Upper lobe of left lung (tissue), 6 donors: Measurements from ENCODE around the gene TAPBPL. TPM values are rescaled to one million over a fixed set of nuclear protein-coding genes. Genes with fewer than 3 reads are reported as not detected.
A peak's percentile ranks its signal among the peaks of the same experiment; 100 is the strongest.

Experiments
- ATAC-seq, 2 donors: fragments of 200-7000 bp; cut with Tn5 transposase; one replicate each; pipeline ENCODE4 v1.9.1; 2022; ENCODE audit warnings: mild to moderate bottlenecking in 2 of 2, moderate library complexity in 2 of 2; ENCODE audit not compliant: low FRiP score in 2 of 2
- DNase-seq, 2 donors: peaks; one replicate each; pipeline ENCODE4 v3.0.0-alpha.2; 2019 to 2020
- H3K27ac ChIP-seq, 4 donors: fragments of 200-600 bp; sonication (generic); one replicate each; pipeline ENCODE4 v1.5.1; 2016 to 2019
- H3K27me3 ChIP-seq, 4 donors: fragments of 200-600 bp; sonication (generic); one replicate each; pipeline ENCODE4 v1.5.1; 2017 to 2019
- H3K36me3 ChIP-seq, 4 donors: fragments of 200-600 bp; sonication (generic); one replicate each; pipeline ENCODE4 v1.5.1; 2016 to 2019
- H3K4me1 ChIP-seq, 4 donors: fragments of 200-600 bp; sonication (generic); one replicate each; pipeline ENCODE4 v1.5.1; 2018 to 2019
- H3K4me3 ChIP-seq, 4 donors: fragments of 200-600 bp; sonication (generic); one replicate each; pipeline ENCODE4 v1.5.1; 2017 to 2019; ENCODE audit warnings: mild to moderate bottlenecking in 2 of 4, moderate library complexity in 1 of 4
- H3K9me3 ChIP-seq, 4 donors: fragments of 200-600 bp; sonication (generic); one replicate each; pipeline ENCODE4 v1.5.1; 2018 to 2019
- CTCF ChIP-seq, 6 experiments: fragments of 450-650 bp in 4 of 6; fragments of 200-600 bp in 2 of 6; sonication (generic) in 2 of 6; IDR thresholded peaks; one replicate each; pipeline ENCODE4 v1.5.1; 2016 to 2019; ENCODE audit warnings: antibody characterized with exemption in 6 of 6
- EP300 ChIP-seq, 4 donors: sonication (generic); formaldehyde crosslinking; IDR thresholded peaks; one replicate each; pipeline ENCODE4 v1.5.1; 2017; ENCODE audit warnings: antibody characterized with exemption in 4 of 4, control low read depth in 2 of 4
- POLR2A ChIP-seq, 4 donors: fragments of 450-650 bp; IDR thresholded peaks; one replicate each; pipeline ENCODE4 v1.5.1; 2016 to 2017; ENCODE audit warnings: antibody characterized with exemption in 4 of 4, mild to moderate bottlenecking in 2 of 4
- POLR2AphosphoS5 ChIP-seq, 2 donors: sonication (generic); formaldehyde crosslinking; IDR thresholded peaks; one replicate each; pipeline ENCODE4 v1.5.1; 2017; ENCODE audit warnings: antibody characterized with exemption in 2 of 2
- WGBS, 2 donors: methylation state at CpG; one replicate each; pipeline ENCODE4 v1.1.5; 2017 to 2018; 5-methylcytosine and 5-hydroxymethylcytosine counted together
- total RNA-seq, 6 donors: library from RNA; depleted of rRNA in 4 of 6; stranded (reverse); fragments of >200 nt in 4 of 6; gene quantifications; one replicate each; pipeline versions ENCODE4 v1.1.0 to v1.2.1, GENCODE V29; 2016 to 2021
- donor health status: DM: no; HTN: no; CAD: no; lungs with moderate emphysema.
- donor health status: DM: no; HTN: yes; CAD: no; lungs with severe emphysema.

Gene TAPBPL
- total RNA-seq: 10 to 100 TPM; 32.6 to 71.5 (median 46.9) TPM

GRCh38 chr12:6451348-6452244, at the start of gene TAPBPL:
Gene TAPBPL, plus strand, starts transcription at chr12:6452042. Its CDS starts 207 bp downstream, at chr12:6452249.
- WGBS, 2 donors: 0% methylated on average over 17 to 27 of the region's 27 CpGs
- peaks cover 20 to 29% (median 27%) of the 10 kb centered on the region in 4 donors for H3K4me1 ChIP-seq
- H3K9me3 ChIP-seq: no peaks in the 10 kb centered on the region
- DNase-seq: peak; percentile 91 to 92
- peak within 1 kb of the TSS; percentile 90 to 99 (median 96) for H3K27ac ChIP-seq
- peaks cover 0 to 35% (median 5%) of the 10 kb centered on the region in 4 donors for H3K36me3 ChIP-seq
- H3K27me3 ChIP-seq: no peaks in the 10 kb centered on the region
- H3K4me3 ChIP-seq: peak within 1 kb of the TSS; percentile 54 to 83 (median 71)
- ATAC-seq: peak; percentile 91 to 92
- TF ChIP-seq POLR2A (IDR thresholded peaks at IDR 0.05) (peak in 2 of 4 donors; percentile 68 to 76), POLR2AphosphoS5 (IDR thresholded peaks at IDR 0.05) (peak in 1 of 2 donors; percentile 82), EP300 (IDR thresholded peaks at IDR 0.05) (no peak), CTCF (IDR thresholded peaks at IDR 0.05) (no peak)

GRCh38 chr12:6404390-6404789, 47.5 kb upstream of the TAPBPL start:
- ATAC-seq (no peak), DNase-seq (no peak)
- Histone ChIP-seq H3K9me3 (no peaks in the 10 kb centered on the region), H3K27me3 (no peaks in the 10 kb centered on the region), H3K4me1 (no peaks in the 10 kb centered on the region), H3K4me3 (no peak overlapping the region), H3K27ac (no peak overlapping the region), H3K36me3 (peaks cover 0 to 13% (median 0%) of the 10 kb centered on the region in 4 donors)
- no peak for TF ChIP-seq POLR2AphosphoS5 (IDR thresholded peaks at IDR 0.05)
- no peak for TF ChIP-seq CTCF (IDR thresholded peaks at IDR 0.05)
- TF ChIP-seq EP300 (IDR thresholded peaks at IDR 0.05): no peak
- no peak for TF ChIP-seq POLR2A (IDR thresholded peaks at IDR 0.05)
- 83 to 89% methylated on average over 5 of the region's 5 CpGs for WGBS, 2 donors

GRCh38 chr12:6405963-6406362, 45.9 kb upstream of the TAPBPL start:
- no peak overlapping the region for H3K4me3 ChIP-seq
- H3K27me3 ChIP-seq: no peaks in the 10 kb centered on the region
- no peaks in the 10 kb centered on the region for H3K9me3 ChIP-seq
- TF ChIP-seq POLR2A (IDR thresholded peaks at IDR 0.05): no peak
- TF ChIP-seq EP300 (IDR thresholded peaks at IDR 0.05): no peak
- TF ChIP-seq POLR2AphosphoS5 (IDR thresholded peaks at IDR 0.05): no peak
- TF ChIP-seq CTCF (IDR thresholded peaks at IDR 0.05): no peak
- no peaks in the 10 kb centered on the region for H3K4me1 ChIP-seq
- H3K36me3 ChIP-seq: peaks cover 0 to 8% (median 0%) of the 10 kb centered on the region in 4 donors
- no peak overlapping the region for H3K27ac ChIP-seq
- no peak for DNase-seq
- 59 to 68% methylated on average over 6 of the region's 6 CpGs for WGBS, 2 donors
- ATAC-seq: no peak

- H3K9me3 ChIP-seq: no peaks in the 10 kb centered on the region
Measured at GRCh38 chr12:6407236-6407954, 44.4 kb upstream of the TAPBPL start.

More at GRCh38 chr12:6407236-6407954, 44.4 kb upstream of the TAPBPL start:
- TF ChIP-seq POLR2A (IDR thresholded peaks at IDR 0.05) (no peak), POLR2AphosphoS5 (IDR thresholded peaks at IDR 0.05) (no peak), EP300 (IDR thresholded peaks at IDR 0.05) (no peak), CTCF (IDR thresholded peaks at IDR 0.05) (no peak)
- WGBS, 2 donors: 90 to 93% methylated on average over 10 of the region's 10 CpGs
- H3K27me3 ChIP-seq: no peaks in the 10 kb centered on the region
- ATAC-seq: no peak
- H3K4me1 ChIP-seq: no peaks in the 10 kb centered on the region
- H3K27ac ChIP-seq: no peak overlapping the region
- H3K4me3 ChIP-seq: no peak overlapping the region
- H3K36me3 ChIP-seq: peaks cover 0 to 3% (median 0%) of the 10 kb centered on the region in 4 donors
- no peak for DNase-seq
